ENCODE results near the gene CPZ.
"Not testable (repeated sequence)": the region's sequence is repeated elsewhere in the genome, so short reads cannot be mapped to it uniquely, and the experiment has no call there.

Gene CPZ

DNA sequence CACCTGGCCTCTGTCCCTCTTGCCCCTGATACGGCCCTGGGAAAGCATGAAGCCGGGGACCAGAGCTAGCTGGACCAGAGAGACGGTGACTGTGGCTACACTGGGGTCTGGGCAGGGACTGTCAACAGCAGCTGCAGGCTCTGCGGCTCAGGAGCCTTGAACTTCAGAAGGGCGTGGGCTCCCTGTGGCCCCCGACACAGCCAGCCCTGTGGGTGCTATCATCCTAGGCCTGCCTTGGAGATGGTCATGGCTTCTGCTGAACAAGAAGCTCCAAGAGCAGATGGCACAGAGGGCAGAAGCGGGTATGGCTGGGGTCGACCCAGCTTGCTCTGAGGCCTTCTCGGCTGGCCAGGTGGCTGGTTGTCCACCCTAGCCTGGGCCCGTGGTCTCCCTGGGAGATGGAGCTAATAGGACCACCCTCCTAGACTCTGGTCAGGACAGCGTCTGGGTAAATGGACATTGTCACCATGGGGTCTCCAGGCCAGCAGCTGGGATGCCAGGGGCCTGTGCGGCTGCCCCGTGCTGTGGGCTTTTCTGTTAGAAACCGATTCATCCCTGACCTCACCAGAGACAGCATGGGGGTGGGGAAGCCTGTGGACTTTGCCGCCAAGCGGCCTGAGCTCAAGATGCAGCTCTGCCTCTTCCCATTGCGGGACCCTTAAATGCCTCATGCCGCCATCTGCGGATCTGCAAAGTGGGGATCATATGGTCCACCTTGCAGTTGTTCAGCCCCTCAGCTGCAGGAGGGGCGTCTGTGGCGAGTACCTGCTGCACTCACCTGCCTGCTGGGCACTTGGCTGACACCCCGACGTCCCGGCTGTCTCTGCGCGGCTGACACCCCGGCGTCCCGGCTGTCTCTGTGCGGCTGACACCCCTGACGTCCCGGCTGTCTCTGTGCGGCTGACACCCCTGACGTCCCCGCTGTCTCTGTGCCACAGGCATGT lies 21.1 kb downstream of the CPZ start:
- no peak for DNase-seq

DNA sequence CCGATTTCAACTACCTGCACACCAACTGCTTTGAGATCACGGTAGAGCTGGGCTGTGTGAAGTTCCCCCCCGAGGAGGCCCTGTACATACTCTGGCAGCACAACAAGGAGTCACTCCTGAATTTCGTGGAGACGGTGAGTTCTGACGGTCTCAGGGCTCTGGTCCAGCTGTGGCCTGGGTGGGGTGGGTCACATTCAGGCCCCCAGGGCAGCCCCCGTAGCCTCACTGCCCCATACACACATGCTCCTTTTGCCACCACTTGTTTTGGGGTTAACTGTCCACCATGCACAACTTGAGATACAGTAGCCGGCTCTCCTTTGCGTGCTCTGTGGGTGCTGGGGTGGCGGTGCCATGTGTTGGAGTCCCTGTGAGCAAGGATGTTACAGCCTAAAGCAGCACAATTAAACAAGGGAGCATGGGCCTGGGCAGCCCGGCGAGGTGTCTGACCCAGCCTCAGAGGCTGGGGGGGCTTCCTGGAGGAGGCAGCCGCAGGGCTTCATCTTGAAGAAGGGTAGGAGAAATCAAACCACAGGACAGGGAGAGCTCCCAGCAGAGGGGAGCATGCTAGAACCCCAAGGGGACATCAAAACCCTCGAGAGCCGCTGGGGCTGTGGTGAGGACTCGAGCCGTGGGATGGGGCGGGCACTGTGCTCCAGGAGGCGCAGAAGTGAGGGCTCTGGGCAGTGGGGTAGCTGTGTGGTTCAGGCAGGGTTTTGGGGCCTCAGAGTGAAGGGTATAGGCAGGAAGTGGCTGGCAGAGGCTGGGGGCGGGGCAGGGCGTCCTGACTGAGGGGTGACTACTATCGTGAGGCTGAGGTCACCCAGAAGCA lies 22.0 kb downstream of the CPZ start:
- no peak for DNase-seq

DNA sequence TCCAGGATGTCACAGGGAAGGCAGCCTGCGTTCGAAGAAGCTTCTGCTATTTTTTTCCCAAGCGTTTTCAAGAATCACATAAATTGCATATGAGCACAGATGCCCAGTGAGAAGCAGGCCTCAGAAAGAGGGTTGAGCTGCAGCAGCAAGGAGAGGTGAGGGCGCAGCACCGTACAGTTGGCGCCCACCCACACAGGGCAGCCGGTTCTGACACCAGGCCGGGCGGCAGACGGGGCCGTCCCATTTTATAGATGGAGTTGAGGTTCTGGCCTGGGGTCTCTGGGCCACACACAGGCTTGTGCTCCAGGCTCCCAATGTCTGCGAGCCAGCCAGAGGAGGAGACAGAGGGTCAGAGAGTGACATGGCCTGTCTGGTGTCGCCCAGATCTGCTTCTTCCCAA lies 22.8 kb downstream of the CPZ start:
- DNase-seq: no peak

GRCh38 chr4:8615921-8616787 lies 23.6 kb downstream of the CPZ start:
- no peak for DNase-seq

DNA sequence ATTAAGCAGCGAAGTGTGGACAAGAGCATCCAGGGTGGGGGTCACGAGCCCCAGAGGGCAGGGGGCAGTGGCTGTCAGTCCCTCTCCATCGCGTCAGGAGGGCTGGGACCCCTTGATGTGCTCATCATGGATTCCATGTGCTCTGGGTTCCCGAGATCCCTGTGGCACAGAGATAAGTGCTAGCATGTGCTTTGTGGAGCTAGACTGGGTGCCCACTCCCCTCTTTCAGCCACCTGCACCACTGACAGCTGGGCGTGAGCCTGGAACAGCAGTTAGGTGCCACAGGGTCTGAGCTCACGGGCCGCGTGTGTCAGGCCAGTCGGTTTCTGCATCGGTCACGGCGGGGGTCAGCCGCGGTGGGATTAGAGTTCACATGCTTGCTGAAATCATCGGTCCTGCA lies 24.3 kb downstream of the CPZ start:
- DNase-seq: no peak

DNA sequence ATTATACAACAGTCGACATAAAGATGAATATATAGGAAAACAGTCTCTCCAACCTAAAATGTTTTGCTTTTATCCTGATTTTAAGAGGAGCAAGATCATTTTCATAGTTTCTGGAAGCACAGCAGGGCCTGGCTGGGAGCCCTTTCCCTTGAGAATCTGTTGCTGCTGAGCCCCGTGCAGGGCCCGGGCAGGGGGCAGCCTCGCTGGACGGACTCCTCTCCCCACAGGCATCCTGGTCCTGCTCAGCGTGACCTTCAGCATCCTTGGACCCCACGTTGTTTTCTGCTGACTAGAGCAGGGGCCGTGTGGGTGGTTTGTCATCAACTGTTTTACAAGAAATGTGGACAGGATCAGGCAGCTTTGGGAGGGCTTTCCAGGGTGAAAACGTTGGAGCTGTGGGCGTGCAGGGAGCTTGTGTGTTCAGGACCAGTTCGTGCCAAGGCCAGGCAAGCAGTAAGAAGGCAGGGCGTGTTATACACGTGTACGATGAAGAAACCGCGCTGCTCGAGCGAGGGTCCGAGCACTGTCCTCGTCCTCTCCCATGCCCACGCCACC lies 25.0 kb downstream of the CPZ start:
- DNase-seq: no peak

DNA sequence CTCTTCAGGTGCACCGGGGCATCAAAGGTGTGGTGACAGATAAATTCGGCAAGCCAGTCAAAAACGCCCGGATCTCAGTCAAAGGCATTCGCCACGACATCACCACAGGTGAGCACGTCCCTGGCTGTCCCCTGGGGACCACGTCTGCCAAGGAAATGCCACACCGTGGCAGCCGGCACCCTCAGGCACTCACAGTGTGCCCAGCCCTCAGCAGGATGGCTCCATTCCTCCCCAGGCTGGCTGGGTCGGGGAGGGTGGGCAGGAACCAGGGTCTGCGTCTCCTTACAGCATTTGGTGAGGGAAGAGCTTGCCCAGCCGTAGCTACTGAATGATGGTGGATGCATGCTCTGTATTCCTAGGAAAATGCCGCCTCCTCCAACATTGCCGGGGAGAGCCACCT lies 25.9 kb downstream of the CPZ start:
- no peak for DNase-seq

GRCh38 chr4:8618961-8619720 lies 26.6 kb downstream of the CPZ start:
- DNase-seq: no peak

DNA sequence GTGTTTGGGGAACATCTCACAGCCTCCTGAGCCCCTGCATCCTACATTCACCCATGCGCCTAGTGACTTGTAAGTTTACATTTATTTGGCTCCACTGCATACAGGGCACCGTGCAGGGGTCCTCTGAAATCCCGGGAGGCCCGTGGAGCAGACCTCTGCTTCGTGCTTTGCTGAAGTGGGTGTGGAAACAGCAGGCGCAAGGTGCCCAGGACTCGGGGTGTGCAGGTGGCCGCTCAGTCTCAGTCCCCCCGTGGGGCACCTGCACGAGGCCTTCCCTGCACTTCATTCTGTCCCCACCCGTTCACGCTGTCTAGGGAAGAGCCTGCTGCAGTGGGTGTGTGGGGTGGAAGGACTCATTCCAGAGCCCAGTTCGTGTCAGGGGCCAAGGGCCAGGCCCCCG lies 28.6 kb downstream of the CPZ start:
- not testable (repeated sequence) for DNase-seq

GRCh38 chr4:8624601-8625272 lies 32.2 kb downstream of the CPZ start:
- DNase-seq: not testable (repeated sequence)

DNA sequence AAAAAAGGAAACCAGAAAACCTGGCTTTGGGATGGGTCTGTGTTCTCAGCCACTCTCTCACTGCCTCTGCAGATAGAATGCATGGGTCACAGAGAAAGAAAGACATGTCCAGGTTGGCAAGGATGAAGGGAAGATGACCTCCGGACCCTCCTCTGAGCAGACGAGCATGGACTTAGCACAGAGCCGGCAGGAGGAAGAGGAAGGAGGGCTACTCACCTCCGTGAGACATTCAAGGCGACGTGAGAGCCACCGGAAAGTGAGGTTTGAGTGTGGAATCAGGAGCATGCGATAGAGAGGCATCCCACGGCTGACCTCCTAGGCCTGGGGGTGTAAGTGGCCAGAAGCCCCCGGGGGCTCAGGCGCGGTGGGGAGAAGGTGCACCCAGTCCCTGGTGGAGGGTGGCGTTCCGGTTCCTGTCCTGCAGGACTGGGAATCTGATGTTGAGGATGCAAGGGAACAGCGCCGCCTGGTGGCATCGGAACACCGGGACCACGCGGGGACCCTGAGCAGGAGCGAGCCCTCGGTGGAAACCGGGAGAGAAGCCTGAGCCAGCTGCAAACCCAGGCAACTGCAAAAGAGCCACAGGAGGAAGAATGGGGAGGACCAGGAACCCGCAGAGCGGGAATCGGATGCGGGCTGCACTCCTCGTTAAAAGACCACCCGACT lies 37.8 kb downstream of the CPZ start:
- not testable (repeated sequence) for DNase-seq

DNA sequence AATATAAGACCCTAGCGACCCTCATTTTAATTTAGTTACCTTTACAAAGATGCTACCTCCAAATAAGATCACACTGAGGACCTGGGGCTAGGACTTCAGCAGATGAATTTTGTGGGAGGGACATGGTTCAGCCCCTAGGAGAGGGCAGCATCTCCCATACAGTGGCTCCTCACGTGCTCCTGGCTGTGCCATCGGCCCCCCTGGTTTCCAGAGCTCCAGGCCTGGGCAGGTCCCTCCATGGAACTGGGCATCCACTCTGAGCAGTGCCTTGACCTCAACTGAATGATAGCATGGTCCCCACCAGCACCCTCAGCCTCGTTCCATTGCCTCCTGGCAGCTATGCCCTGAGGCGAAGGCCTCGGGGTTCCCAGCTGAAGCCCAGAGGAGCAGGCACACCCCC lies 39.3 kb downstream of the CPZ start:
- DNase-seq: not testable (repeated sequence)

GRCh38 chr4:8634773-8635172 lies 42.2 kb downstream of the CPZ start:
- DNase-seq: not testable (repeated sequence)

DNA sequence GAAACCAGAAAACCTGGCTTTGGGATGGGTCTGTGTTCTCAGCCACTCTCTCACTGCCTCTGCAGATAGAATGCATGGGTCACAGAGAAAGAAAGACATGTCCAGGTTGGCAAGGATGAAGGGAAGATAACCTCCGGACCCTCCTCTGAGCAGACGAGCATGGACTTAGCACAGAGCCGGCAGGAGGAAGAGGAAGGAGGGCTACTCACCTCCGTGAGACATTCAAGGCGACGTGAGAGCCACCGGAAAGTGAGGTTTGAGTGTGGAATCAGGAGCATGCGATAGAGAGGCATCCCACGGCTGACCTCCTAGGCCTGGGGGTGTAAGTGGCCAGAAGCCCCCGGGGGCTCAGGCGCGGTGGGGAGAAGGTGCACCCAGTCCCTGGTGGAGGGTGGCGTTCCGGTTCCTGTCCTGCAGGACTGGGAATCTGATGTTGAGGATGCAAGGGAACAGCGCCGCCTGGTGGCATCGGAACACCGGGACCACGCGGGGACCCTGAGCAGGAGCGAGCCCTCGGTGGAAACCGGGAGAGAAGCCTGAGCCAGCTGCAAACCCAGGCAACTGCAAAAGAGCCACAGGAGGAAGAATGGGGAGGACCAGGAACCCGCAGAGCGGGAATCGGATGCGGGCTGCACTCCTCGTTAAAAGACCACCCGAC lies 43.5 kb downstream of the CPZ start:
- DNase-seq: not testable (repeated sequence)

DNA sequence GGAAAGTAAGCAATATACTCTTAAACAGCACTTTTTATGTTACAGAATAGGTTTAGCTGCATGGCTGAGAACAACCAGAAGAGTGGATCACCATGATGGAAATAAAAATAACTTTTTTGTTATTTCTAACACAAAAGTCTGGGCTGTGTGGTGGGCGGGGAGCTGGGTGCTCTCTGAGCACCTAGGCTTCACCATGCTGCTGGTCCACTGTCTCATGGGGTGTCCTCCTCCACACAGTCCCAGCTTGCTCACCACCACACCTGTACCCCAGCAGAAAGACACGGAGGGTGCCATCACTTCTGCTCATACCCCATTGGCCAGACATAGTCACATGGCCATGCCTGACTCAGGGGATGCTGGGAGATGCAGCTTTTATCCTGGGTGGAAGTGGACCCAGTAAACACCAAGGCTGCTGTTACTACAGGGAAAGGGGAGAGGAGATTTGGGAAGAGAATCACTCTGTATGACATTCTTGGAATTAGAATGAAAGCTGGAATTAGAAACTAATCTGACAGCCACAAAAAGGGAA lies 45.0 kb downstream of the CPZ start:
- DNase-seq: no peak

DNA sequence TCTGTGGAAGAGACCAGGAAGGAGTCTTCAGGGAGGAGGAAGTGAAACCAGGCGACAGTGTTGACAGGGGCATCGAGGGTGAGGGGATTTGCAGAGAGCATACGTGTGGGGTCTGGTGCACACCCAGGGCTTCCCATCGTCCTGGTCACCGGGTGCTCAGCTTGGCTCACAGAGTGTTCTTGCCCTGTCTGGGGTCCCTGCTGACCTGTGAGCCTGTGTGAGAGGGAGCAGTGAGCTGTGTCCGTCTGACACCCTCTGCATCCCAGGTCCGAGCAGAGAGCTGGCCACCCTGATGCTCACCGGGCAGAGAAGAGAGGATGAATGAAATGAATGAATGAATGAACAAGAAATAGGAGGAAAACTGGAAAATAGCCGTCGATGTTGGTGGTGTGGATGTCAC lies 46.5 kb downstream of the CPZ start:
- DNase-seq: no peak

GRCh38 chr4:8639777-8640720 lies 47.5 kb downstream of the CPZ start:
- no peak for DNase-seq

DNA sequence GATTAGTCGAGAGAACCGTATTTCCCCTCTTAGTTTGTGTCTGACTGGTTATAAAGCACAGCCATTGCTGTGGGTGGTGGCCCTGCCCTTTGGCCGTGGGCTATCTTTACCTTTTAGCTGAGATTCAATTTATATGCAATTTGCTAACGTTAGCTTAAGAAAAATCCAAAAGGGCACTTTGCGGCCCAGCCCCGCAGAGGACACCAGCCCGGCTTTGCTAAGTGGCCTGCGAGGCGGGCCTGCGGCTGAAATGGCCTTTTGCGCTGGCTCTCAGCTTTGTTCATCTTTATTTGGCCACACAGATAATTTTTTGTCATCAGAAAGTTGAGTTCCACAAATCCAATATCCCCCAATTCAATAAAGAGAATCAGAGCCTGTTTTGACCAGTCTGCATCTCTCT lies 48.3 kb downstream of the CPZ start:
- no peak for DNase-seq

DNA sequence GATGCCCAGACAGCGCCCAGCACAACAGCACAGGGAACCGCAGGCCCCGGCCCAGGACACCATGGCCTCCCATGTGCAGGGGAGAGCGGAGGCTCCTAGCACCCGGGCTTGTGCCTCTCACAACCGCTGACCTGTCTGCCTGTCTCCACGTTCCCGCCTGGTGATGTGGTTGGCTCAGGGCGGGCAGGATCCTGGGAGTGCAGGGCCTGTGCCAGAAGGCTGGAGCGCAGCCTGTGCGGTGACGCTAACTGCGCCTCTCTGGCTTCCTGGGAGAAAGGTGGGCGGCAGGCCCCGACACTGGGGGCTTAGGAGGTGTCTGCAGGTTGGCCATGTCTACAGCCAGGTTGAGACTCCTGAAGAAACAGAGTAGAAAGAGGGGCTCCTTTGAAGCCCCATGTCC lies 48.7 kb downstream of the CPZ start:
- DNase-seq: no peak
